Neuronal stem cell (in vitro differentiated cells): Measurements from ENCODE around the gene FMN1.

Experiments used
- DNase-seq: peaks from one replicate; pipeline ENCODE4 v3.0.0-alpha.2; 2013; ENCODE audit warnings: low spot score
- H2AFZ ChIP-seq: one replicate; pipeline ENCODE4 v1.6.1; 2013; ENCODE audit warnings: mild to moderate bottlenecking, low read length, inconsistent platforms
- H2AK5ac ChIP-seq: 2 replicates; pipeline ENCODE4 v1.6.1; 2013; ENCODE audit warnings: low read depth, mild to moderate bottlenecking, inconsistent platforms, low read length, moderate library complexity, mixed read lengths
- H2BK120ac ChIP-seq: 2 replicates; pipeline ENCODE4 v1.6.1; 2013; ENCODE audit warnings: low read depth, mild to moderate bottlenecking, inconsistent platforms, low read length, moderate library complexity, mixed read lengths
- H2BK12ac ChIP-seq: one replicate; pipeline ENCODE4 v1.6.1; 2013; ENCODE audit warnings: low read length, inconsistent platforms
- H2BK15ac ChIP-seq: 2 replicates; pipeline ENCODE4 v1.6.1; 2013; ENCODE audit warnings: mild to moderate bottlenecking, low read length, inconsistent platforms, mixed read lengths
- H2BK5ac ChIP-seq: one replicate; pipeline ENCODE4 v1.6.1; 2013; ENCODE audit warnings: inconsistent platforms, mild to moderate bottlenecking, low read length, moderate library complexity
- H3K14ac ChIP-seq: one replicate; pipeline ENCODE4 v1.6.1; 2013; ENCODE audit warnings: low read length, inconsistent platforms
- H3K18ac ChIP-seq: 2 replicates; pipeline ENCODE4 v1.6.1; 2013; ENCODE audit warnings: low read length, inconsistent platforms
- H3K23ac ChIP-seq: 2 replicates; pipeline ENCODE4 v1.6.1; 2013; ENCODE audit warnings: low read depth, mild to moderate bottlenecking, mixed read lengths, low read length, inconsistent platforms; ENCODE audit not compliant: poor library complexity
- H3K27ac ChIP-seq: replicated peaks from 3 replicates; pipeline ENCODE4 v1.5.1; 2013; ENCODE audit warnings: low read length, inconsistent platforms
- H3K27me3 ChIP-seq, 3 experiments: 2 replicates each; pipeline ENCODE4 v1.6.1; 2013; ENCODE audit warnings: low read length in 3 of 3, mild to moderate bottlenecking in 2 of 3, inconsistent platforms in 1 of 3, low read depth in 1 of 3, mixed read lengths in 1 of 3, moderate library complexity in 1 of 3; ENCODE audit not compliant: control insufficient read depth in 3 of 3, insufficient read depth in 3 of 3
- H3K36me3 ChIP-seq, 2 donors: replicated peaks in 1 of 2; 2 replicates each; pipeline ENCODE4 v1.6.1; 2013; ENCODE audit warnings: low read length in 2 of 2; ENCODE audit not compliant: control insufficient read depth in 2 of 2, insufficient read depth in 2 of 2
- H3K4ac ChIP-seq: 2 replicates; pipeline ENCODE4 v1.6.1; 2013; ENCODE audit warnings: inconsistent platforms, mild to moderate bottlenecking, low read length, moderate library complexity
- H3K4me1 ChIP-seq, 2 donors: 1 replicate in 1 of 2; 2 replicates in 1 of 2; pipeline ENCODE4 v1.6.1; 2013; ENCODE audit warnings: low read length in 2 of 2, low read depth in 1 of 2; ENCODE audit not compliant: control insufficient read depth in 2 of 2, insufficient read depth in 1 of 2
- H3K4me2 ChIP-seq: one replicate; pipeline ENCODE4 v1.6.1; 2013; ENCODE audit warnings: mild to moderate bottlenecking, low read length, inconsistent platforms; ENCODE audit not compliant: insufficient read depth, poor library complexity, severe bottlenecking
- H3K4me3 ChIP-seq, 2 donors: 2 replicates each; pipeline ENCODE4 v1.5.1; 2013; ENCODE audit warnings: low read length in 2 of 2, mild to moderate bottlenecking in 2 of 2, inconsistent platforms in 1 of 2, moderate library complexity in 1 of 2
- H3K79me1 ChIP-seq: one replicate; pipeline ENCODE4 v1.6.1; 2013; ENCODE audit warnings: low read depth, mild to moderate bottlenecking, inconsistent platforms, low read length, moderate library complexity
- H3K9ac ChIP-seq: one replicate; pipeline ENCODE4 v1.6.1; 2013; ENCODE audit warnings: mild to moderate bottlenecking, low read depth, low read length, inconsistent platforms; ENCODE audit not compliant: poor library complexity
- H3K9me3 ChIP-seq, 2 donors: replicated peaks in 1 of 2; 2 replicates each; pipeline versions ENCODE3 to v1.6.1; 2013; ENCODE audit warnings: low read length in 2 of 2, mild to moderate bottlenecking in 2 of 2, inconsistent platforms in 1 of 2, low read depth in 1 of 2, mixed read lengths in 1 of 2, moderate library complexity in 1 of 2; ENCODE audit not compliant: control insufficient read depth in 2 of 2, insufficient read depth in 1 of 2
- H4K8ac ChIP-seq: one replicate; pipeline ENCODE4 v1.6.1; 2013; ENCODE audit warnings: low read depth, mild to moderate bottlenecking, inconsistent platforms, low read length, moderate library complexity
- H4K91ac ChIP-seq: one replicate; pipeline ENCODE4 v1.6.1; 2013; ENCODE audit warnings: low read length, low read depth, mild to moderate bottlenecking, inconsistent platforms; ENCODE audit not compliant: poor library complexity
- WGBS, 2 donors: extraction: QIAGEN DNeasy Blood & Tissue Kit; methylation state at CpG; one replicate each; pipeline ENCODE4 v1.1.7; 2013; ENCODE audit warnings: missing lambda C conversion rate in 2 of 2, mixed read lengths in 1 of 2; ENCODE audit not compliant: insufficient read length in 2 of 2, insufficient replicate concordance in 1 of 2; ENCODE audit errors: extremely low coverage in 2 of 2; 5-methylcytosine and 5-hydroxymethylcytosine counted together

FMN1 gene

GRCh38 chr15:32717426-32718226 lies 476.9 kb downstream of the FMN1 start, which contains the start of gene GREM1:
Gene GREM1, plus strand, starts transcription at chr15:32718004. Its CDS starts 12,687 bp downstream, at chr15:32730691.
- Histone ChIP-seq H3K27me3 (peaks cover 10 to 94% (median 38%) of the 10 kb centered on the region in 3 experiments), H2AK5ac (no peak within 1 kb of the TSS), H3K4ac (no peak within 1 kb of the TSS), H3K79me1 (peaks cover 2% of the 10 kb centered on the region), H2BK120ac (no peak within 1 kb of the TSS), H2AFZ (peak within 1 kb of the TSS; percentile 91), H3K4me3 (peak within 1 kb of the TSS; percentile 26 to 80), H3K9me3 (peaks cover 0 to 9% of the 10 kb centered on the region in 2 donors), H2BK12ac (peak within 1 kb of the TSS; percentile 75), H3K9ac (peak within 1 kb of the TSS; percentile 85), H4K8ac (no peak within 1 kb of the TSS), H3K23ac (peak within 1 kb of the TSS; percentile 87), H2BK15ac (peak within 1 kb of the TSS; percentile 40), H2BK5ac (no peak within 1 kb of the TSS), H3K18ac (peak within 1 kb of the TSS; percentile 93), H3K27ac (no peak within 1 kb of the TSS), H4K91ac (no peak within 1 kb of the TSS), H3K4me2 (peak within 1 kb of the TSS; percentile 92), H3K14ac (peak within 1 kb of the TSS; percentile 59), H3K36me3 (no peaks in the 10 kb centered on the region), H3K4me1 (peaks cover 1 to 2% of the 10 kb centered on the region in 2 donors)
- no CpG with 5 or more reads among the region's 99 CpGs for WGBS, 2 donors
- peak; percentile 66 for DNase-seq

- Histone ChIP-seq H3K79me1 (peaks cover 2% of the 10 kb centered on the region), H3K4me1 (peaks cover 1 to 2% of the 10 kb centered on the region in 2 donors), H3K9ac (no peak overlapping the region), H2AFZ (peak overlapping the region; percentile 91), H3K27ac (no peak overlapping the region), H3K4me2 (peak overlapping the region; percentile 92), H2AK5ac (no peak overlapping the region), H2BK12ac (no peak overlapping the region), H3K27me3 (peaks cover 10 to 92% (median 38%) of the 10 kb centered on the region in 3 experiments), H3K18ac (peak overlapping the region; percentile 93), H2BK5ac (no peak overlapping the region), H3K4ac (no peak overlapping the region), H2BK15ac (no peak overlapping the region), H3K14ac (no peak overlapping the region), H3K9me3 (peaks cover 0 to 9% of the 10 kb centered on the region in 2 donors), H3K23ac (no peak overlapping the region), H4K8ac (no peak overlapping the region), H3K36me3 (no peaks in the 10 kb centered on the region), H3K4me3 (peak overlapping the region in 1 of 2 donors; percentile 79), H4K91ac (no peak overlapping the region), H2BK120ac (no peak overlapping the region)
- WGBS, 2 donors = no CpG with 5 or more reads among the region's 21 CpGs
- DNase-seq = peak; percentile 5
Observed at GRCh38 chr15:32716915-32717425, 477.5 kb downstream of the FMN1 start.

GRCh38 chr15:32716216-32716914 lies 478.1 kb downstream of the FMN1 start:
- H3K4me2 ChIP-seq = no peak overlapping the region
- no peak overlapping the region for H3K18ac ChIP-seq
- H3K36me3 ChIP-seq = no peaks in the 10 kb centered on the region
- H4K91ac ChIP-seq = no peak overlapping the region
- H2BK5ac ChIP-seq = no peak overlapping the region
- no peak overlapping the region for H2BK120ac ChIP-seq
- no CpG with 5 or more reads among the region's 13 CpGs for WGBS, 2 donors
- no peak for DNase-seq
- no peak overlapping the region for H3K4ac ChIP-seq
- H3K14ac ChIP-seq = no peak overlapping the region
- peaks cover 0 to 9% of the 10 kb centered on the region in 2 donors for H3K9me3 ChIP-seq
- H3K27ac ChIP-seq = no peak overlapping the region
- peaks cover 10 to 86% (median 38%) of the 10 kb centered on the region in 3 experiments for H3K27me3 ChIP-seq
- no peak overlapping the region for H2AFZ ChIP-seq
- peaks cover 2% of the 10 kb centered on the region for H3K79me1 ChIP-seq
- no peak overlapping the region for H3K9ac ChIP-seq
- no peak overlapping the region for H2BK12ac ChIP-seq
- H3K23ac ChIP-seq = no peak overlapping the region
- no peak overlapping the region for H3K4me3 ChIP-seq
- peaks cover 1 to 2% of the 10 kb centered on the region in 2 donors for H3K4me1 ChIP-seq
- no peak overlapping the region for H4K8ac ChIP-seq
- no peak overlapping the region for H2AK5ac ChIP-seq
- H2BK15ac ChIP-seq = no peak overlapping the region
